ENCODE measurements around the gene MEIS2. TPM values are rescaled to one million over a fixed set of nuclear protein-coding genes. Genes with fewer than 3 reads are reported as not detected.

The MEIS2 gene
- total RNA-seq, 2 experiments from 2014 or later, result 0.14 TPM; not detected in 1

DNA sequence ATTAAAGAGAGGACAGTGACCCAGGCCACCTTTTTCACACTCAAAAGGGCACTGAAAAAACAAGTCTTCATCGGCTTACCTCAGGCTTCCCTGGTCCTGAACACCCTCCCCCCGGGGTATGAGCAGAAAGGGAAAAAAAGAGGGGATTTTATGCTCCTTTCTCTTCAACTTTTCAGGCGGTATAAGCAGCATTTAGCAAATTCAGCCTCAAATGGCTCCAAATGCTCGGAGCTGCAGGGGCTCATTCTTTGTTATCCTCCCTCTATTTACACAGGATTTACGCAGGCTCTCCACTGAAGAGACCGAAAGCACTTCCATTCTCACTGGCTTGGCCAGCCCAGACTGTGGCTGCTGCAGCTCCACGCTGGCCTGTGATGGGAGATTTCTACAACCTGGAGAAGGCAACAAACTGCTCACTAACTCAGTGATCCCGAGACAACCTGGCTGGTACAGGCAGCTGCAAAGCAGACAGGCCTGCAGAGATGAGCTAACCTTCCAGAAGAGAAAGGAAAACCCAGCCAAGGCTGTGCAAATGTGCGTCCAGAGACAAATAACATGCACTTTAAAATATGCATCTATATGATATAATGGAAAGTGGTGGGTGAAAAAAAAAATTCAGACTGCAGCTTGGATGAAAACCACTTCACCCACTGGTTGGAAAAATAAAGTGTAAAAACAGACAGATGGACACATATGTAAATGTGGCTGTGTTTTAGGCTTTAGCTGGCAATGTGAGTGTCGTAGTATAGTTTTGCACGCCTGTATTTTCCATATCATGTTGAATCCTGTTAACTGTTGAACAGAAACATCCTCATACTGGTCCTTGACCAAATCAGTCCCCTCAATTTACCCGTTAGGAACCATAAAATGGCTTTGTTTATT lies 54.2 kb downstream of the MEIS2 start:
- ChIA-PET POLR2A (no interaction called here), CTCF (no interaction called here)
- no peak for ATAC-seq
- Mint-ChIP-seq H3K4me1 (ENCODE audit: low read depth) (no peaks in the 10 kb centered on the region), H3K4me3 (no peak overlapping the region), H3K27ac (no peak overlapping the region), H3K9me3 (no peaks in the 10 kb centered on the region), H3K36me3 (ENCODE audit: low read depth) (no peaks in the 10 kb centered on the region), H3K27me3 (peaks cover 2% of the 10 kb centered on the region)
- TF ChIP-seq, protein P1, sequence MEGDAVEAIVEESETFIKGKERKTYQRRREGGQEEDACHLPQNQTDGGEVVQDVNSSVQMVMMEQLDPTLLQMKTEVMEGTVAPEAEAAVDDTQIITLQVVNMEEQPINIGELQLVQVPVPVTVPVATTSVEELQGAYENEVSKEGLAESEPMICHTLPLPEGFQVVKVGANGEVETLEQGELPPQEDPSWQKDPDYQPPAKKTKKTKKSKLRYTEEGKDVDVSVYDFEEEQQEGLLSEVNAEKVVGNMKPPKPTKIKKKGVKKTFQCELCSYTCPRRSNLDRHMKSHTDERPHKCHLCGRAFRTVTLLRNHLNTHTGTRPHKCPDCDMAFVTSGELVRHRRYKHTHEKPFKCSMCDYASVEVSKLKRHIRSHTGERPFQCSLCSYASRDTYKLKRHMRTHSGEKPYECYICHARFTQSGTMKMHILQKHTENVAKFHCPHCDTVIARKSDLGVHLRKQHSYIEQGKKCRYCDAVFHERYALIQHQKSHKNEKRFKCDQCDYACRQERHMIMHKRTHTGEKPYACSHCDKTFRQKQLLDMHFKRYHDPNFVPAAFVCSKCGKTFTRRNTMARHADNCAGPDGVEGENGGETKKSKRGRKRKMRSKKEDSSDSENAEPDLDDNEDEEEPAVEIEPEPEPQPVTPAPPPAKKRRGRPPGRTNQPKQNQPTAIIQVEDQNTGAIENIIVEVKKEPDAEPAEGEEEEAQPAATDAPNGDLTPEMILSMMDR (IDR thresholded peaks at IDR 0.05), result no peak
- no peak for DNase-seq
- intact Hi-C loops (cut with micrococcal nuclease), result no loop called here

DNA sequence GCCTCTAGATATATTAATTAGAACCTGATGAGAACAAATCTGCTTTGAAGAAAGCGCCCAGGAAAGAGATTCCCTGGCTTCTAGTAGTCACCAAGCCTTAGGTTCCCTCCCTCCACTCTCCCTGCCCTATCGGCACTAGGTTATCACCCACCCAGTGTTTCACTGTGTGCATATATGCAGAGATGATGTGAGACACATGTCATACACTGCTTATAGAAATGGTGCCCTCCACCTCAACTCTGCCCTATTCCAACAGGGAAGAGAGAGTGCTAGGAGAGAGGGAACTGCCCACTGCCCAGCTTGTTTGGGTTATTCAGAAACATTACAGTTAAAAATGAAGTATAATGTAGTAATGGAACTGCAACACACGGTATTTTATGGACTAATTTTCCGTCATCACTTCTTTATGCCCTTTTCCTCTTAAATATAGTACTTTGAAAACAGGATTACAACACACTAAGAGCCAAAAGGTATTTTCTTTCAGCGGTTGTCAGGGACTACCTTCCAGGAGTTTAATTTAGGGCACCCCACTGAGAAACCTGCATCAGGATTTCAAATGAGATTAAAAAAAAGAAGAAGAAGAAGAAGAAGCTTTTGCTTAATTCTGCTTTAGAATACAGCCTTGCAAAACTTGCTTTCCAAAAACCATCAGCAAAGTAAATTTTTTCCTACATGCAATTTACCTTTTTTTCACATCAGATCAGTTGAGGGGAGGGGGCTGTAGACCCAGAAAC lies 55.3 kb downstream of the MEIS2 start:
- TF ChIP-seq, protein P1 (IDR thresholded peaks at IDR 0.05), result no peak
- H3K27me3 Mint-ChIP-seq, result peaks cover 2% of the 10 kb centered on the region
- no peak overlapping the region for H3K4me3 Mint-ChIP-seq
- no peak overlapping the region for H3K27ac Mint-ChIP-seq
- no peak for DNase-seq
- no peaks in the 10 kb centered on the region for H3K9me3 Mint-ChIP-seq
- no peaks in the 10 kb centered on the region for H3K36me3 Mint-ChIP-seq (ENCODE audit: low read depth)
- no peaks in the 10 kb centered on the region for H3K4me1 Mint-ChIP-seq (ENCODE audit: low read depth)
- intact Hi-C loops (cut with micrococcal nuclease), result no loop called here
- CTCF ChIA-PET, result no interaction called here
- ATAC-seq, result no peak
- POLR2A ChIA-PET, result no interaction called here

DNA sequence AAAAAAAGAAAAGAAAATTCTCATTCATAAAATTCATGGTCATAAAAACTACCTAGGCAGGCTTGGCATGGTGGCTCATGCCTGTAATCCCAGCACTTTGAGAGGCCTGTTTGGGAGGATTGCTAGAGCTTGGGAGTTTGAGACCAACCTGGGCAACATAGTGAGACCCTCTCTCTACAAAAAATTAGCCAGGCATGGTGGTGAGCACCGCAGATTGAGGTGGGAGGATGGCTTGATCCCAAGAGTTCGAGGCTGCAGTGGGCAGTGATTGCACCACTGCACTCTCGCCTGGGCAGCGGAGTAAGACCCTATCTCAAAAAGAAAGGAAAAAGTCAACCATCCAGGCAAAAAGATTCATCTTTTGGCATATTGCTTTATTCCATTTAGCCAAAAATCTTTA lies 58.5 kb downstream of the MEIS2 start:
- ATAC-seq (no peak), DNase-seq (no peak)
- CTCF ChIA-PET, result interaction anchor here (1.4 kb wide), 1 partner anchor 12 kb away, joined by 3 read pairs; no protein-coding TSS in a partner anchor
- POLR2A ChIA-PET, result no interaction called here
- TF ChIP-seq, protein P1 (IDR thresholded peaks at IDR 0.05), result no peak
- no peaks in the 10 kb centered on the region for H3K4me1 Mint-ChIP-seq (ENCODE audit: low read depth)
- no peak overlapping the region for H3K4me3 Mint-ChIP-seq
- H3K27me3 Mint-ChIP-seq, result no peaks in the 10 kb centered on the region
- no peaks in the 10 kb centered on the region for H3K9me3 Mint-ChIP-seq
- intact Hi-C loops (cut with micrococcal nuclease), result no loop called here
- H3K27ac Mint-ChIP-seq, result no peak overlapping the region
- H3K36me3 Mint-ChIP-seq (ENCODE audit: low read depth), result no peaks in the 10 kb centered on the region

DNA sequence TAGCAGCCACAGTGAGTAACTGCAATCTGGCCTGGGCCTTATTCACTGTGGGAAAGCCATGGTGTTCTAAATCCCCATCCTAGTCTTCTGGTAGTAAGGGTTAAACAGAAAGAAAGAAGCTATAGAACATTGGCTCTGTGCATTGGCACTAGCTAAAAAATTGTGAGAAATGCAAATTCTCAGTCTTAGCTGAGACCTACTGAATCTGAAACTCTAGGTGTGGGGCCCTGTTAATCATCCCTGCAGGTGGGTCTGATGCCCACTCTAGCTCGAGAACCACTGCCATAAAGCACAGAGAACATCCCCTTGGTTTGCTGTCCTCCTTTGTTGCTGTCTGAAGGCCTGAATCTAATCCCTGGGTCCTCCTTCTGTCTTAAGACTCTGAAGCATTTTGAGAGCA lies 59.3 kb downstream of the MEIS2 start:
- Mint-ChIP-seq H3K4me1 (ENCODE audit: low read depth) (no peaks in the 10 kb centered on the region), H3K27me3 (no peaks in the 10 kb centered on the region), H3K4me3 (no peak overlapping the region), H3K9me3 (peaks cover 1% of the 10 kb centered on the region), H3K27ac (no peak overlapping the region), H3K36me3 (ENCODE audit: low read depth) (no peaks in the 10 kb centered on the region)
- ATAC-seq (no peak), DNase-seq (no peak)
- CTCF ChIA-PET, result interaction anchor here (1.4 kb wide), 1 partner anchor 13 kb away, joined by 3 read pairs; no protein-coding TSS in a partner anchor
- intact Hi-C loops (cut with micrococcal nuclease), result no loop called here
- TF ChIP-seq, protein P1 (IDR thresholded peaks at IDR 0.05), result no peak
- POLR2A ChIA-PET, result no interaction called here

Data from activated CD8-positive, alpha-beta T cell treated with anti-CD3 and anti-CD28 coated beads for 36 hours (primary cell).